Skeletal muscle satellite cell (primary cell): ENCODE results near the gene DCAF12L1. TPM values are rescaled to one million over a fixed set of nuclear protein-coding genes. Genes with fewer than 3 reads are reported as not detected.

Experiments used
- H3K27me3 ChIP-seq: 2 replicates; pipeline ENCODE4 v1.7.0; 2013; ENCODE audit warnings: low read length; ENCODE audit not compliant: control insufficient read depth, insufficient read depth
- H3K36me3 ChIP-seq: 2 replicates; pipeline ENCODE4 v1.7.0; 2013; ENCODE audit warnings: mild to moderate bottlenecking, control low read depth, low read length; ENCODE audit not compliant: insufficient read depth
- H3K4me1 ChIP-seq: 2 replicates; pipeline ENCODE4 v1.7.0; 2013; ENCODE audit warnings: low read length; ENCODE audit not compliant: control insufficient read depth, insufficient read depth
- H3K4me2 ChIP-seq: 2 replicates; pipeline ENCODE4 v1.7.0; 2013; ENCODE audit warnings: mild to moderate bottlenecking, low read length
- H3K4me3 ChIP-seq: 2 replicates; pipeline ENCODE4 v1.7.0; 2013; ENCODE audit warnings: low read length
- H3K9ac ChIP-seq: 2 replicates; pipeline ENCODE4 v1.7.0; 2013; ENCODE audit warnings: mild to moderate bottlenecking, low read depth, low read length, moderate library complexity
- H3K9me3 ChIP-seq: replicated peaks from 2 replicates; pipeline ENCODE4 v1.7.0; 2013; ENCODE audit warnings: mild to moderate bottlenecking, control low read depth, low read length
- small RNA-seq: library from RNA; depleted of rRNA; stranded (forward); fragments of <200 nt; gene quantifications from one replicate; pipeline ENCODE3, GENCODE V24; 2012
- total RNA-seq: library from RNA; depleted of rRNA; stranded (reverse); fragments of >200 nt; gene quantifications from 2 replicates; pipeline ENCODE4 v1.2.3, GENCODE V29; 2012; rRNA removed

DCAF12L1 gene
- not detected in 2 replicates for total RNA-seq

- H3K36me3 ChIP-seq = no peaks in the 10 kb centered on the region
- H3K4me1 ChIP-seq = no peaks in the 10 kb centered on the region
- H3K4me2 ChIP-seq = no peak within 1 kb of the TSS
- no peaks in the 10 kb centered on the region for H3K27me3 ChIP-seq
- H3K9ac ChIP-seq = no peak within 1 kb of the TSS
- no peak within 1 kb of the TSS for H3K4me3 ChIP-seq
- no peaks in the 10 kb centered on the region for H3K9me3 ChIP-seq
Observed at GRCh38 chrX:126552313-126553022, at the start of gene DCAF12L1. DCAF12L1 (minus strand) TSS chrX:126552814; CDS start chrX:126552608, 206 bp downstream.

- Histone ChIP-seq H3K4me2 (no peak overlapping the region), H3K27me3 (no peaks in the 10 kb centered on the region), H3K4me3 (no peak overlapping the region)
Observed at GRCh38 chrX:126580877-126581276, 28.3 kb upstream of the DCAF12L1 start.

GRCh38 chrX:126575911-126576310, 23.3 kb upstream of the DCAF12L1 start:
- no peak overlapping the region for H3K4me2 ChIP-seq

More at GRCh38 chrX:126580877-126581276, 28.3 kb upstream of the DCAF12L1 start:
- no peaks in the 10 kb centered on the region for H3K36me3 ChIP-seq
- H3K9me3 ChIP-seq = no peaks in the 10 kb centered on the region
- no peaks in the 10 kb centered on the region for H3K4me1 ChIP-seq
- H3K9ac ChIP-seq = no peak overlapping the region

GRCh38 chrX:126557151-126557550, 4.5 kb upstream of the DCAF12L1 start:
- Histone ChIP-seq H3K9ac (no peak overlapping the region), H3K27me3 (no peaks in the 10 kb centered on the region)

More at GRCh38 chrX:126575911-126576310, 23.3 kb upstream of the DCAF12L1 start:
- Histone ChIP-seq H3K4me1 (no peaks in the 10 kb centered on the region), H3K9ac (no peak overlapping the region), H3K9me3 (no peaks in the 10 kb centered on the region), H3K36me3 (no peaks in the 10 kb centered on the region), H3K4me3 (no peak overlapping the region), H3K27me3 (no peaks in the 10 kb centered on the region)

GRCh38 chrX:126551725-126552312, 795 bp downstream of the DCAF12L1 start:
- H3K9me3 ChIP-seq = no peaks in the 10 kb centered on the region
- no peaks in the 10 kb centered on the region for H3K4me1 ChIP-seq
- no peak overlapping the region for H3K4me3 ChIP-seq
- H3K36me3 ChIP-seq = no peaks in the 10 kb centered on the region
- no peak overlapping the region for H3K4me2 ChIP-seq
- no peak overlapping the region for H3K9ac ChIP-seq
- no peaks in the 10 kb centered on the region for H3K27me3 ChIP-seq

More at GRCh38 chrX:126557151-126557550, 4.5 kb upstream of the DCAF12L1 start:
- H3K9me3 ChIP-seq = no peaks in the 10 kb centered on the region
- H3K4me2 ChIP-seq = no peak overlapping the region
- H3K4me3 ChIP-seq = no peak overlapping the region
- no peaks in the 10 kb centered on the region for H3K4me1 ChIP-seq
- H3K36me3 ChIP-seq = no peaks in the 10 kb centered on the region

GRCh38 chrX:126551306-126551705, 1.3 kb downstream of the DCAF12L1 start:
- Histone ChIP-seq H3K36me3 (no peaks in the 10 kb centered on the region), H3K4me3 (no peak overlapping the region), H3K4me1 (no peaks in the 10 kb centered on the region), H3K9me3 (no peaks in the 10 kb centered on the region), H3K4me2 (no peak overlapping the region), H3K9ac (no peak overlapping the region), H3K27me3 (no peaks in the 10 kb centered on the region)

- no peaks in the 10 kb centered on the region for H3K9me3 ChIP-seq
- H3K4me2 ChIP-seq = no peak overlapping the region
- no peaks in the 10 kb centered on the region for H3K27me3 ChIP-seq
- no peaks in the 10 kb centered on the region for H3K36me3 ChIP-seq
- H3K4me1 ChIP-seq = no peaks in the 10 kb centered on the region
- H3K4me3 ChIP-seq = no peak overlapping the region
- H3K9ac ChIP-seq = no peak overlapping the region
Observed at GRCh38 chrX:126550816-126551215, 1.8 kb downstream of the DCAF12L1 start.

- no peak overlapping the region for H3K9ac ChIP-seq
- H3K9me3 ChIP-seq = no peaks in the 10 kb centered on the region
- no peak overlapping the region for H3K4me2 ChIP-seq
- H3K4me1 ChIP-seq = no peaks in the 10 kb centered on the region
- no peaks in the 10 kb centered on the region for H3K27me3 ChIP-seq
- no peaks in the 10 kb centered on the region for H3K36me3 ChIP-seq
- H3K4me3 ChIP-seq = no peak overlapping the region
Observed at GRCh38 chrX:126509923-126510322, 42.7 kb downstream of the DCAF12L1 start.

Small RNAs within 50 kb of the gene (small RNA-seq; reads per million reads assigned to genes)
- not detected for gene Z69908.1
